ENCODE data around the gene USP48.
A peak's percentile ranks its signal among the peaks of the same experiment; 100 is the strongest.
"Not testable (repeated sequence)": the region's sequence is repeated elsewhere in the genome, so short reads cannot be mapped to it uniquely, and the experiment has no call there.

The USP48 gene

DNA sequence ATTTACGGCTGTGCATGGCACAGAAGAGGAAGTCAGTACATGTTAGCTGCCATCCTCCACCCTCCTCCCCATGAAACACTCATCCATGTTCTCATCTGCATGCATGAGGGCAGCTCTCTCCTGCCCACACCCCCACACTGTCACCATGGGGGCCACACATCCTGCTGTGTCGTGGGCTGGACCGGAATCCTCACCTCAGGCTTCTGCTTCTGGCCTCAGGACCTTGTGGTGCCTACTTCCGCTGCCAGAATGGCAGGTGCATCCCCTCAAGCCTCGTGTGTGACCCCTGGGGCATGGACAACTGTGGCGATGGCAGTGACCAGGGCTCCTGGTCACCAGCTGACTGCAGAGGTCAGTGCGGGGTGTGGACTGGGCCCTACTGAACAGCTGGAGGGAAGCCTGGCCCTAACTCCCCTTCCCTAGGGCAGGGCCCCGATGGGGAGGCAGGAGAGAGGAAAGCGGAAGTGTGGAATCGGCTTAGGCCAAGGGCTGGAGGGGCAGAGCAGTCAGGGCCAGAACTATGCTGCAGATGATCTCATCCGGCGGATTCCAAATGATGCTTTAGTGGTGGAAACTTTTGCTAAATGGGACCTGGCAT, 32.9 kb upstream of the USP48 start:
- DNase-seq = no peak

DNA sequence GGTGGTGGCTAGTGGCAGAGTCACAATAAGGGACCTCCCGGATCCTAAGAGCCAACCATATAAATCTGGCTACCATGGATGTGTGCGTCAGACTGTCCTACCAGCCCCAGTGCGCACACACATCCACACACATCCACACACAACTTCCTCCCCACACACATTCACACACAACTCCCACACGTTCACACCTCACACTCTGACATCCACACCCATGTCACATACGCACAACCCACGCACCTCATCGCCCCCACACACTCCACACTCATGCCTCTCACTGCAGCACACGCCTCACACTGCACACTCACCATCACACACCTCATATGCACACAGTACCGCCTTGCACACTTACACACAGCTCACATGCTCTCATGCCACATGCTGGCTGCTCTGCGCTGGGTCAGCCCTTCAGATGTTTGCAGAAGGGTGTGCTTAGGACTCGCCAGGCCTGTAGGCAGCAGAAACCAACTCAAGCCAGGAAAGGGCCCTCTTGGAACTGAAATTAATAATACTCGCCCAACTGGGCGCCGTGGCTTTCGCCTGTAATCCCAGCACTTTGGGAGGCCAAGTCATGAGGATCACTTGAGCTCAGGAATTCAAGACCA, 32.1 kb upstream of the USP48 start:
- no peak for DNase-seq

- DNase-seq = peak; percentile 26
These were observed 31.4 kb upstream of the USP48 start for GRCh38 chr1:21814241-21814918.

DNA sequence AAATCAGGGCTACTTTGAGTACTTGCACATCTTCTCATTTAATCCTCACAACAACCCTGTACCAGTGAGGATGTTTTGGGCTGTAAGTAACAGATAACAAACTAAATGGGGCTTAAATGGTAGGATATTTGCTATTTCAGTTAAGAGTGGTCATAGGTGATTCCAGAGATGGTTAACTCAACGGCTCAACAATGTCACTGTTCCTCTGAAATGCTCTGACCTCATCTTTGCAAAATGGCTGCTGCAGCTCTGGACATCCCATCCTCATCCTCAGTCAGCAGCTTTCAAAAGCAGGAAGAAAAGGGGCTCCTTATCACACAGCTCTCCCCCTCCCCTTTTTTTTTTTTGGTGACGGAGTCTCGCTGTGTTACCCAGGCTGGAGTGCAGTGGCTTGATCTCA, 30.6 kb upstream of the USP48 start:
- no peak for DNase-seq

DNA sequence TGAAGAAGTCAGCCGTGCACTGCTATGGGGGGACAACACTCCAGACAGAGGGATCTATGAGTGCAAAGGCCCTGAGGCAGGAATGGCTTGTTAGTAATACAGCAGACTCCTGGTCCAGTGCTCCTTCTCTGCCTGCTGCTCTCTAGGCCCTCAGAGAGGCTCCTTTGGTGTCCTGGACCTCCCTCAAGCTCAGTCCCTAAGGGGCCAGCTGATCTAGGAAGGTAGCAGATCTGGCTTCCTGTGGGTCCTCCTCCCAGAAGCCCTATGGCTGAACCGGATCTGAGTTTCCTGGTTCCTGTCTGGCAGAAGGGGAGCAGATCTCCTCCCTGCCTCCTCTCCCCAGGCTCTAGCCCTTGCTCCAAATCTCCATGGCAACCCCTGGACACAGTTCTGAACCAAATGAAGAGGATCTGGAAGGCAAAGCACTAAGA, 28.9 kb upstream of the USP48 start, which contains the start of gene LDLRAD2:
LDLRAD2 (plus strand) TSS at position 391 of the 431 bp plus-strand sequence. CDS start 187 bp downstream, outside the sequence.
- no peak for DNase-seq

DNA sequence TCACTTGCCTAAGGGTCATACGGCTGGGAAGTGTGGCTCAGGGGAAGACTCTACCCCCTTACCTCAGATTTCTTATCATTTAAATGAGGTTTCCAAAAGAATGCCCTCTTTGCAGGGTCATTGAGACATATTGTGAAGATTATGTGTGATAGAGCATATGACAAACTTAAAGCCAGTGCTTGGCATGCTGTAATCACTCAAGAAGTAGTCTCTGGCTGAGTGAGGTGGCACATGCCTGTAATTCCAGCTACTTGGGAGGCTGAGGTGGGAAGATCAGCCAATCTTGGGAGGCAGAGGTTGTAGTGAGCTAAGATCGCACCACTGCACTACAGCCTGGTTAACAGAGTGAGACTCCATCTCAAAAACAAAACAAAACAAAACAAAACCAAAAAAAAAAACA, 21.6 kb upstream of the USP48 start:
- DNase-seq = no peak

DNA sequence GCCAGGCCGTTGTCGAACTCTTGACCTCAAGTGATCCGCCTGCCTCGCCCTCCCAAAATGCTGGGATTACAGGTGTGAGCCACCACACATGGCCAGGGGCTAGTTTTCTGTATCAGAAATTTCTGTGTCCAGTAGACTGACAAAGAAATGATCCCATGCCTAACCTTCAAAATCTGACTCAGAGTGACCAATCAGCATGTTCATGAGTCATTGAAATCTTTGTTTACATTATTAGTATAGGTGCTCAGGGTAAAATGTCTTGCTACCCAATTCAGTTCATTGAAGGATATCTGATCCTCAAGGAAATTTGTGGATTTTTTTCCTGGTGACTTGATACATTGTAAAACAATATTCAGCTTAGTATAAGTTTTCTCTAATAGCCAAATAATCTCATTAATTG, 18.2 kb upstream of the USP48 start:
- no peak for DNase-seq

DNA sequence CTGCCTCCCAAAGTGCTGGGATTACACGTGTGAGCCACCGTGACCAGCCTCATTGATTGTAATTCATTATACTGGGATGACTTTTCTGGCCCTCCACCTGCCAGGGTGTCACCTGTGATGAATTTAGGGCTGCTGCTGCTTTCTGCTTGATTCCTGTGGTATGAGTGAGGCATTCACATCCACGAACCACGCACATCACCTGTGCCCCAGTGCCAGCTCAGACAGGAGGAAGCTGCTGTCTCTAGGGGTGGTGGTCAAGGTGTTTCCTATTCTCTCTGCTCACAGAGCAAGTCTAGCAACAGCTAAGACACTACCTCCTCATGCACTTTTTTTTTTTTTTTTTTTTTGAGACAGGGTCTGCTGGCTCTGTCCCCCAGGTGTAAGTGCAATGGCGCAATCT, 16.8 kb upstream of the USP48 start:
- DNase-seq = no peak

- DNase-seq = no peak
These were observed 12.1 kb upstream of the USP48 start for GRCh38 chr1:21795075-21795474.

GRCh38 chr1:21794656-21795055, 11.7 kb upstream of the USP48 start:
- DNase-seq = no peak

DNA sequence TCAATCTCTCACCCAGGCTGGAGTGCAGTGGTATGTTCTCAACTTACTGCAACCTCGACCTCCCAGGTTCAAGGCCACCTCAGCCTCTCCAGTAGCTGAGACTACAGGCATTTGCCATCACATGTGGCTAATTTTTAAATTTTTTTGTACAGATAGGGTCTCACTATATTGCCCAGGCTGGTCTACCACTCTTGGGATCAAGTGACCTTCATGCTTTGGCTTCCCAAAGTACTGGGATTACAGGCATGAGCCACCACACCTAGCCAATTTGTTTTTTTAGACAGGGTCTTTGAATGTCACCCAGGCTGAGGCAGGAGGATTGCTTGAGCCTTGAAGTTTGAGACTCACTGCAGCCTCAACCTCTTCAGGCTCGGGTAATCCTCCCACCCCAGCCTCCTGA, 10.2 kb upstream of the USP48 start:
- no peak for DNase-seq

- no peak for DNase-seq
These were observed 3.7 kb upstream of the USP48 start for GRCh38 chr1:21786640-21787039.

DNA sequence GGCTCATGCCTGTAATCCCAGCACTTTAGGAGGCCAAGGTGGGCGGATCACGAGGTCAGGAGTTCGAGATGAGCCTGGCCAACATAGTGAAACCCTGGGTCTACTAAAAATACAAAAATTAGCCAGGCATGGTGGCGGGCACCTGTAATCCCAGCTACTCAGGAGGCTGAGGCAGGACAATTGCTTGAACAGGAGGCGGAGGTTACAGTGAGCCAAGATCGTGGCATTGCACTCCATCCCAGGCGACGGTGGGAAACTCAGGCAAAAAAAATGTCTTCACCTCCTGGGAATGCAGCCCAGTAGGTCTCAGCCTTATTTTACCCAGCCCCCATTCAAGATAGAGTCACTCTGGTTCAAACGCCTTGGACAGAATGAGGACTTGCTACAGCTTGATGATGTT, 2.8 kb upstream of the USP48 start:
- not testable (repeated sequence) for DNase-seq

GRCh38 chr1:21783679-21784603, 992 bp upstream of the USP48 start:
- no peak for DNase-seq

- peak; percentile 64 for DNase-seq
These were observed 541 bp downstream of the USP48 start for GRCh38 chr1:21782349-21782867.

- no peak for DNase-seq
These were observed 1.1 kb downstream of the USP48 start for GRCh38 chr1:21781815-21782348.

GRCh38 chr1:21779613-21780521, 3.1 kb downstream of the USP48 start:
- DNase-seq = peak; percentile 88

GRCh38 chr1:21778405-21778727, 4.6 kb downstream of the USP48 start:
- DNase-seq = no peak

DNA sequence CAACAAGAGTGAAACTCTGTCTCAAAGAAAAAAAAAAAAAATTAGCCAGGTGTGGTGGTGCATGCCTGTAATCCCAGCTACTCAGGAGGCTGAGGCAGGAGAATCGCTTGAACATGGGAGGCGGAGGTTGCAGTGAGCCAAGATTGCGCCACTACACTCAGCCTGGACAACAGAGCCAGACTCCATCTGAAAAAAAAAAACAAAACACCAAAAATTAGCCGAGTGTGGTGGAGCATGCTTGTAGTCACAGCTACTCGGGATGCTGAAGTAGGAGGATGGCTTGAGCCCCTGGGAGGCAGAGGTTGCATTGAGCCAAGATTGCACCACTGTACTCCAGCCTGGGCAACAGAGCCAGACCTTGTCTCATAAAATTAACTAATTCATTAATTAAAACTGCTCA, 6.0 kb downstream of the USP48 start:
- not testable (repeated sequence) for DNase-seq

- peak; percentile 36 for DNase-seq
These were observed 6.9 kb downstream of the USP48 start for GRCh38 chr1:21775985-21776562.

DNA sequence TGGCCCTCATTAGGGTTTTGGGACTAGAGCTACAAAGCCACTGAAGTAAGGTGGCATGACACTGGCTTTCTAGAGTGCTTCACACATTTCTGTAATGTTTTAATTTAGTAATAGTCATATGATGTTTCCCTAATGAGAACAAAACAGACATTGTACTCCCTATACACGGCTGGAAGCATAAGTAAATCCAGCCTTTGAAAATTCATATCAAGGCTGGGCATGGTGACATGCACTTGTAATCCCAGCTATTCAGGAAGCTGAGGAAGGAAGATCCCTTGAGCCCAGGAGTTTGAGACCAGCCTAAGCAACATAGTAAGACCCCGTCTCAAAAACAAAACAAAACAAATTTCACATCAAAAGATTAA, 7.4 kb downstream of the USP48 start:
- DNase-seq = no peak

Data from activated CD4-positive, alpha-beta T cell treated with anti-CD3 and anti-CD28 coated beads, Interleukin-10, Interleukin-2, amounts not matched to agents 100 ng/mL and 50 ng/mL, durations not matched to agents 16 hours and 8 hours (primary cell).